Pons (tissue), 1 donor: Measurements from ENCODE around the gene CABS1.

Source experiments
- DNase-seq: peaks from one replicate; pipeline ENCODE4 v3.0.0-alpha.2; 2016; ENCODE audit warnings: low spot score

CABS1 gene

DNA sequence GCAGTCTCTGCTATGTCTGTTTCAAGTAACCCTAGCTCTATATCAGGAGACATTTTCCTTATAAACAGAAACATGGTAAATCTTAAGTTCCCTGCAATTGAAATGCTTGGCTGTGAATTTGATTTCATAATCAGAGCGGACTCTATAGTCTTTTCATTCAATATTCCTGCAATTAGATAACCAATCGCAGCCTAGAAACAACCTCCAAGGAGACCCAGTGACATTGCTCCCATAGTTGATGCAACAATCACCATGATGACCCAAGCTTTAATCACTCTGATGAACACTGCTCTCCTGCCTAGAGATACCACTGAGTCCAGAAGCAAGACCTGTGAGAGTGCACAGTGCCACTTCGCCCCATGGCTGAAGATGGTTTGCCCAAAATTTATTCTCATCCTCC is at the start of gene CABS1:
CABS1 (plus strand) TSS at position 301 of the 400 bp plus-strand sequence; CDS start at position 360, 59 bp downstream.
- DNase-seq = no peak

DNA sequence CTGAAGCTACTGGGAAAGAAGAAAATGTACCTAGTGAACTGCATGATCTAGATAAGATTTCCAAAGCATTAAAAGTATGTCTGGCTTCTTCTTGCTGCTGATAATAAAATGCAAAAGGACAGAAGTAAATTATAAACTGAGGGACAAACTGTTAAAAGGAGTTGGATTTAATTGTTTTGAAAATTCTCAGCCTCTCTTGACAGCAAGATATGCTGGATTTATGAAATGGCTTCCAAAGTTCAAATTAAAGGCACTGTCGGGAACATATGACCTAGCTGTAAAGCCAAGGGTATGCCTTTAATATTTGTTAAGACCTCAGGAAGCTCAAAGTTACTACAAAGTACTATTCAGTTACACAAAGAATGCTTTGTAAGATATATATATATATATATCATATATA is 46.1 kb upstream of the CABS1 start:
- no peak for DNase-seq

DNA sequence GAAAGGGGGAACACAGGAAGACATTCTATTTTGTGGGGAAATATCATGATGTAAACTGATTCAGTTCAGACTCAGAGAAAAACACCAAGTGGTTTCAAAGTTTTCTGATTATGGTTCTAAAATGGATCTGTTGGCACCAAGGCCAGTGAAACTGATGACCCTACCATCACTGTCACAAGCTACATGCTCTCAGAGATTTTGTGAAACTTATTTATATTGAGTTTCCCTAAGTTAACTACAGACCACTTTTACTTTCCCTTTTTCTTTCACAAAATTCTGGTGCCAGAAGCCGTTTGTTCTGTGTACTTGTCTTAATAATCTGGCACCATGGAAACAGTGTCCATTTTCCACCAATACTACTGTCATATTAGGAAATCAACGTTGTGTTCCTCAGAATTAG is 43.4 kb upstream of the CABS1 start:
- DNase-seq = no peak

DNA sequence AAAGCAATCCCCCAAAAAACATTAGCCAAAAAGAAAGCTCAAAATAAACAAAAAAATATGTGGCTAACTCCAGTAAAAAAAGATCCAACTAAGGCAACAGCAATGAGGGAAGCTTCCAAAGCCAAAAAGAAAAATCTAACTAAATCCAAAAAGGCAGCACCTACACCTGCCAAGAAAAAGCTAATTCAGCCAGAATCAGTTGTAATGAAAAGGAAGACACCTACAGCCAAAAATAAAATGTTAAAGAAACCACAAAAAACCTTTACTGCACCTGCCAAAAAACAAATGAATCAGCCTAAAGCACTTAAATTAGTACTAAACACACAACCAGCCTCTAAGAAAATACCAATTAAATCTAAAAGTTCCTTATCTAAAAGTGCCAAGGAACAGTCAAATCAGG is 37.2 kb upstream of the CABS1 start:
- no peak for DNase-seq

DNA sequence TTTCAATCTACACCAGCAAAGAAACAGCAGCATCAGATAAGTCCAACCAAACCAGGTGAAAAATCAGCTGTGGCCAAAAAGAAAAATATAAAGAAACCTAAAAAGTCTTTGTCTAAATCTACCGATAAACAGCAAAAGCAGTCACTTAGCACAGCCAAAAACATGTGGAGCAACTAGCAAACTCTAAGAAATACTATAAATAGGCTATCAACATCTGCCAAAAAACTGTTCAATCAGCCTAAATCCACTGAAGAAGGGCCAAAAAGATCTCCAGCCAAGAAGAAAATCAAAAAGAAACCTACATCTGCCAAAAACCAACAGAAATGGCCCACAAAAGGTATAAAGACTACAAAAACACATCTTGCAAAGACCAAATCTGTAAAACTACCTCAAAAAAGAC is 36.7 kb upstream of the CABS1 start:
- no peak for DNase-seq

DNA sequence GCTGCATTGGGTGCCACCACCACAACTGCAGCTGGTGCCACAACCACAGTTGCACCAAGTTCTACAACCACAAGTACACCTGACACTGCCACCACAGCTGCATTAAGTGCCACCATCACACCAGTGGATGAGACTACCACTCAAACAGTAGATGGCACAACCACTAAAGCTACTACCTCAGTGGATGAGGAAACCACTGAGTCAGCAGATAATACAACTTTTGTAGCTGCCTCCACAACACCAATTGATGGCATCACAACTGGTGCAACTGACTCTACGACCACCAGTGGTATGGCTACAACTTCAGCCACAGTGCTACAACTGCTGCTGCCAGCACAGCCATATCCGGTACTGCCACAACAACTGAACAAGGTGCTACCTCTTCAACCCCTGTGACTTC is 35.1 kb upstream of the CABS1 start:
- DNase-seq = no peak

DNA sequence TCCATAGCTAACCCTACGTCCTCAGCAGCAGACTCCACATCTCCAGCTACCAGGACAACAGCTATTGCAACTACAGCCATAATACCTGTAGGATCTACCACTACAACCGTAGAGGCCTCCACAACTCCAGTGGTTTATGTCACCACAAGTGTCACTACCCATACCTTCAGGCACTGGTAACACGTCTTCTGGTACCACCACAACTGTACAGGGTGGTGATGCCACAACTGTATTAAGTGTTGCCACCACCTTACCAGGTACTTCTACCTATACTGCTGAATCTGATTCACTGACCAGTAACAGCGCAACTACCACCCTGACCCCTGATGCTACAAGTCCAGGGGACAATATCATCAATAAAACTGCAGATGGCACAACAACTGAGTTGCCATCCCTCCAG is 34.6 kb upstream of the CABS1 start:
- no peak for DNase-seq

DNA sequence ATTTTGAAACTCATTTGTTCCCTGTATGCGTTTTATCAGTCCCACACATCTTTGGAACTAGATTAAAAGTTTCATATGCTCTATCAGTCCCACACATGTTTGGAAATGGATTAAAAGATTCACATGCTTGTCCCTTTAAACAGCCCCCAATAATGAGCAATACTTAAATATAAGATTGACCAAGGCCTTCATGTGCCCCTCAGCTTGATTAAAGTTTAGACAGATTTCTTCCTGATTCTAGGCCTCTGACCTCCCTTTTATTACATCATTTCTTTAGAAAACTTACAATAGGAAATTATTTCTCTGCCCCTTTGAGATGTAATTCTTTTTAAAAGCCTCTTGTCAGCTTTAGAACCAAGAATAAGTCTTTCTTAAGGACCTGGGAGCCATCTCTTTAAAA is 31.7 kb upstream of the CABS1 start:
- DNase-seq = no peak

DNA sequence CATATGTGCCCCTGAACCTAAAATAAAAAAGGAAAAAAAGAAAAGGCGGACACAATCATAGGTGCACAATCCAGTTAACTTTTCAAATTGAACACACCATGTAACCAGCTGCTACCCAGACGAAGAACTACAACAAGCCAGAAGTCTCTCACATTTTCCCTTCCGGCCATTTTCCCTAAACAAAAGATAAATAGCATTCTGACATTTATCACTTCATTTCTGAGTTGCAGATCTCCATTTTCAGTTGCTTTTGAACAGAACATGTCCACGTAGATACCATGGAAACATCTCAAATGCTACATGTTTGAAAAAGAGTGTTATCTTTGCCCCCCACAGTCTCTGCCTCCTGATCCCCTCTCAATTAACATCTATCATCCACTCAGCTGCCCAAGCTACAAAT is 29.2 kb upstream of the CABS1 start:
- DNase-seq = no peak

DNA sequence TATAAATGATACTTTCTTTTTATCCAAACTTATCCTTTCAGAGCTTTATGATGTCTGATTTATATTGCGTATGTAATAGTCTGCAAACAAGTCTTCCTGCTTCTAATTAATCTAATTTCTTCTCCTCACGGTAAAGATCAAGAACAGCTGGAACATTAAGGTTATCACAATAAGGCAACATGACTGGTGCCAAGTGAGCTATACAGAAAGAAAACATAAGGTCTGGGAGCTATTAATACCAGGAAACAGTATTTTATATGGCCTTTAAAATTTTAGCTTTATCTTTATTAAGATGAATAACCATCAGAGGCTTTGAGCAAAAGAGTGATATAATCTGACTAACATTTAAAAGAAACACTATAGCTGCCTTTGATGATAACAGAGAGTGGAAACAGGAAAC is 28.7 kb upstream of the CABS1 start:
- DNase-seq = no peak

DNA sequence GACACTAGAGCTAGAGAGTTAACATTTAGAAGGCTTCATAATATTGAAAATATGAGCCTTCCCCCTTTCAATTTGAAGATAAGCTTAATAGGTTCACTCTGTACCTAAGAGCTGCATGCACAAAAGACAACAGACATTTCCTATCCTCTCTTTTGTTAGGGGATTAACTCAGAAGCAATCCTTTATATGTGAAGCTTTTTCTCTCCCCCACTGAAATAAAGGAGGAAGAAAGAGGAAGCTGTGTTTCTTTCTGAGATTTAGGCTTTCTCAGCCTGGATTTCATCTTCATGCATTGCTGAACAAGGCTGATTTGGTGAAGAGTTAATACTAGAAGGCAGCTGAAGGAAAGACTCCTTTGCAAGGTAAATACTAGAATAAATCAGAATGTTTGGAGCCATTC is 21.0 kb upstream of the CABS1 start:
- DNase-seq = no peak

DNA sequence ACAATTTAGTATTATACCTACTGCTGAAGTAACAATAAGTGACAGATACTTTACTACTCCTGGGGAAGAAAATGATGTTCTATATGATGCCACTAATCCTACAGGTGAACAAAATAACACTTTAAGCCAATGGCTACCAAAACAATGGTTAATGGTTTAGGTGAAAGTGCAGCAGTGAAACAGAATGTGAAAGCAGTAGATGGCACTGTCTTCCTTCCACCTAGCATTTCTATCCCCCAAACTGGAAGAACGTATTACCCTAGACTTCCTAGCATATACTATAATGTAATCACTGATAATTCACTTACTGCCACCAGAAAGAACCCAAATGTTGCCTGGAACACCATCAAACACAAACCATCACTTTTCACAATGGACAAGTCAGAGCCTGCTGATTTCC is 18.9 kb upstream of the CABS1 start:
- DNase-seq = no peak

DNA sequence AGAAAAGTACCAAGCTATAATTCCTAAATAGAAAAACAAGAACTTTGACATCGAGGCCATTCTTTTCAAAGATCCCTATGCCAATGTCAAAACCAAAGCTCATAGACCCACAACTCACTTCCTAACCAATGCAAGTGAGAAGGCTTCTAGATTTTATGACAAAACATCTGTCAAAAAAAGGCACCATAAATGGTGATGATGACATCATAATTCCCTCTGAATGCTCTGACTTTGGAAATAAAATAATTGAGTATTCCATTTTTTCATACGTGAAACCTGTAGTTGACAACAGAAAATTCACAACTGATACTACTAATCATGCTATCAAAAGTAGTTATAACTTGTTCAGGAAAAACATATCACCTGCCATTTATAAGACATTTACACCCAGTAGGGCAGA is 8.7 kb upstream of the CABS1 start:
- DNase-seq = no peak

DNA sequence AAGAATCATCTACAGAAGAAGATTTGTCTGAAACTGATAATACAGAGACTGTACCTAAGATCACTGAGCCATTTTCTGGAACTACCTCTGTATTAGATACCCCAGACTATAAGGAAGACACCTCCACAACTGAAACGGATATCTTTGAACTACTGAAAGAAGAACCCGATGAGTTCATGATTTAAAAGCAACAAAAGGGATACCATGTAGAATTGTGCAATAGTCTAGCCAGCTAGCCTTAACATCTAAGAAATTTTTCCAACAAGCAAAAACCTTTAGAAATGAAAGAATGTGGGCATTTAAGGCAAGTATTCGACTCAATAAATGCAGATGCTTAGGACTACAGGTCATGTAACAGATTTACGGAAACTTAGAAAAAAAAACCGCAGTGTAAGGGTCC is 1.3 kb downstream of the CABS1 start:
- DNase-seq = no peak

DNA sequence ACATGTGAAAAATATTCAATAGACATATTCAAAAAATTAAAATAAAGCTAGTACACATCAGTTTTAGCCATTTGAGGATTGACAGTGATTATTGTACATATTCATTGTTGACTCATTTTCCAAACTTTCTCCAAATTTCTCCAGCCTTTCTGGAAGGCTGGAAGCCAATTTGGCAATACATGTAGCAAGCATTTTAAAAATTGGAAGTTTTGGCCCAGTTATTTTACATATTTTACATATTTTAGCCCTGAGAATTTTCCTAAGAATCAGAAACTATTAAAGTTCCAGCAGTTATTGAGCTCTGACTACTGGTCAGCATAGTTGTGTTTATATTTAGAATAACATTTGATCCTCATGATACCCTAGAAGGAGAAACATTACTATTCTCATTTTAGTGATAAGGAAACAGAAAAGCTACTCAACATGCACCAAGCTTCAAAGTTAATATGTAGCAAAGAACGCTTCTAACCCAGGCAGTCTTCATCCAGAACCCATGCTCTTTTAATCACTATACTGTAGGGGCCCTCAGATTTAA is 3.2 kb downstream of the CABS1 start:
- DNase-seq = no peak

DNA sequence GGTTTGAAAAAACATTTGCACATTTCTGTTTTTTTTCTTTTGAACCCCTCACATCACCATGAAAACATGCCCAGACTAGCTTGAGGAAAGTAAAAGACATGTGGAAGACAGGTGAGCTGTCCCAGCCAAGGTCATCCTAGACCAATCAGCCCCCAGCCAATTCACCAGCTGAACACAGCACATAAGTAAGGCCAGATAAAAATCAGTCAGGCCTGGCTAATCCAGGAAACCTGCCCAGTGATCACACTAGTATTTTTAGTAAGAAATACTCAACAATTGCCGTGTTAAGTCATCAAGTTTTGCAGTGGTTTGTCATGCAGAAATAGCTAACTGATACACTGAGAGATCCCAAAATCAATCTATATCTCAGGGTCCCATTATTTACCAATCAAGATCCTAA is 21.4 kb downstream of the CABS1 start:
- no peak for DNase-seq

DNA sequence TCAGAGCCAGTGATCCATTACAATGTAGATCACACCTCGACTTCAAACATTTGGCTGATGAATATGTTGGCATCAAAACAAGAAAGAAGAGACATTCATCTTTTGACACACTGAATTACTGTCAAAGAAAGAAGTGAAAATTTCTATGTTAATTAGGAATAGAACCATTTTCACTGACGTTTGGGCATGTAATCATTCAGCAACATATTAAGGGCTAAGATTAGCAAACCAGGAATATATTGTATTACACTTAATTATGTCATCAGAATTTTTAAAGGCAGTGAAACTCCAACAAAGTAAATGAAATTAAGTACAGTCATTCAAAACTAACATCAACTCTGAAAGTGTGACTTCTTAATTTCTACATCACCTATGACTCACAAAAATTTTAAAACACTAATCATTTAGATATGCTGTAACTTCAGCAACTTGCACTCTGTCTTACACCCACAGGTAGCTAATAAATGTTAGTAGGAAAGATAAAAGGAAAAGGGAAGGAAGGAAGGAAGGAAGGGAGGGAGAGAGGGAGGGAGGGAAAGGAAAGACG is 24.4 kb downstream of the CABS1 start:
- no peak for DNase-seq

DNA sequence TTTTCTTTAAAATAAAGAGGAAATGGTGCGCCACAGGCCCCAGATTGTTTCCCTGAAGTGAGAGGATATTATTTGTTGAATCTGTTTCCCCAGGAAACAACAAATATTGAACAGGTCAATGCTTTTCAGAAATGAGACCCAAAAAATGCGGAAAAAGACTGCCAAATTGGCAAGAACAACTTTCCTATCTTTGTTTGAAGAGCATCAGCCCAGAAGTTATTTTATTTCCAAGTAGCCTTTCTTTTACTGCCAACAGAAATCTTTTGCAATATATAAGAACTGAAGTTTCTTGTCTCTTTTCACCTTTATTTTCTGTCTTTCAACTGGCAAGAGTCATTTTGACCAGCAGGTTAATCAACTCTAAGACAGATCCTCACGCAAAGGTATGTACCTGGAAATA is 25.7 kb downstream of the CABS1 start, which contains the start of gene SMR3A:
SMR3A (plus strand) TSS at position 301 of the 400 bp plus-strand sequence. CDS start 1,356 bp downstream, outside the sequence.
- DNase-seq = no peak

DNA sequence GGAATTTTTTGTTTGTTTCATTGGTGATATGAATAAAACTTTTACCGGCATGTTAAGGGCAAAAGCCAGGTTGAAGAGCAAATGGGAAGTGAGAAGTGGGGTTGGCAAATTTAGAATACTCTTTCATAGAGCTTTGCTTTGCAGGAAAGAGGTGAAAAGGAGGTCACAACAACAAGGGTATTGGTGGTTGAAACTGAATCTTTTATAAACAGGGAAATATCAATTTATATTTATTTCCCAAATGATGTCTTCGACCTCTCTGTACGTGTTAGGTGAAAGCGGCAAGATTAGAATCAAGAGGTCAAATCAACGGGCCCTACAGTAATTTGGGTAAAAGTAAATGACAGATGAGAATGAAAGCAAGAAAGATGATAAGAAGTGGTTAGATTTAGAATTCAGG is 29.2 kb downstream of the CABS1 start:
- DNase-seq = no peak

DNA sequence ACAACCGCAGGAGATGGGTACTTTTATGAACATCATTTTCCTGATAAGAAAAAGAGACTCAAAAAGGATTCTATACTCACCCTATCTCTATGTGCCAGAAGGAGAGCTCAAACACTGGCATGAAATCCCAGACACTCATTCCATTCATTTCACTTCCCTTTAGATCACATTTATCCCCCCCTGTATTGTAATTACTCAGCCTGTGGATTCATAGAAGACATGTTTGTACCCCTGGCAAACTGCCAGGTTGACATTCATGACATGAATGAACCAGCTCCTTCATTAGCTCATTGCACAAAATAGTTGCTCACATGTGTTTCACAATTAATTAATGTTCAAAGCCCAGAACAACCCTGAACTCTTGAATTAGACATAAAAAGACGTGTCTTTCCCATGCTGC is 30.7 kb downstream of the CABS1 start:
- DNase-seq = no peak

DNA sequence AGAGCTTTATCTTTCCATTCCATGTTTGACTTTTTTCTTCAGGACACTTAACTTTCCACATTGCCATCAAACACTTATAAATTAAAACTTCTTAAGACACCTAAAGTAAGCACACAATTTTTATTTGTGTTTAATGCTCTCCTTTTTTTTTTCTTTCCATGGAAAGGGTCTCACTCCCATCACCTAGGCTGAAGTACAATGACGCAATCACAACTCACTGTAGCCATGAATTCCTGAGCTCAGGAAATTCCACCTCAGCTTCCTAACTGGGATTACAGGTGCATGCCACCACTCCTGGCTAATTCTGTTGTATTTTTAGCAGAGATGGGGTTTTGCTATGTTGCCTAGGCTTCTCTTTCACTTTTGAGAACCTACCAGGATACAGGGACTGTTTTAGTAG is 33.0 kb downstream of the CABS1 start:
- DNase-seq = no peak

DNA sequence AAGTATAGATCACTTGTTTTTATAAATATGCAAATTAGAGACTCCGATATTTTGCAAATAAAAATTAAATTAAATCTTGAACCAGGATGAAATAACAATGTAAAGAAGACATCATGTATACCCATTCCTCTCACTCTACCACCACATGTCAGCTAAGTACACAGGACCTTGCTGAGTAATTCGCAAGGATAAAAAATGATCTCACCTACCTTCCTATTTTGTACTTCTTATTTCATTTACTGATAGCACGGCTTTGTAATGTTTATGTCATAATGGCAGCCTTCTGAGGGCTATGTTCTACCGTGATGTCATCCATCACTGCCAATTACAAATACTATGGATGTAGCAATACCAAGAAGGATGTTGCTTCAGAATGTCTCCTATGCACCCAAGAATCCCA is 37.2 kb downstream of the CABS1 start:
- DNase-seq = no peak

DNA sequence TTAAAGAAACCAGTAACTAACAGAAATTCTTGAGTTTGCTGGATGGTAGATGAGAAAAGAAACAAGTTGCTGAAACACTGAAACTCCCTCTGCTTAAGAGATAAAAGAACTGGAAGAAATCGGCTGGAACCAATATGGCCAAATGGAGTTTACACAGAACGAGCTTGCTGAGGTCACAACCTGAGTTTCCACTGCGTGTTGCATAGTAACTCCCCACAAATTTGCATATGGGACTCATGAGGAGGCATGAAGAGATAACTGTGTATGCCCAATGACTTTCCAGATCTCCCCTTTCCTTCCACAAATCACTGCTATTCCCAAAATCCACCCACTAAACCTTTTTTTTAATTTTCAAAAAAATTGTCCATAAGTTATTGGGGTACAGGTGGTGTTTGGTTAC is 38.0 kb downstream of the CABS1 start:
- DNase-seq = no peak

DNA sequence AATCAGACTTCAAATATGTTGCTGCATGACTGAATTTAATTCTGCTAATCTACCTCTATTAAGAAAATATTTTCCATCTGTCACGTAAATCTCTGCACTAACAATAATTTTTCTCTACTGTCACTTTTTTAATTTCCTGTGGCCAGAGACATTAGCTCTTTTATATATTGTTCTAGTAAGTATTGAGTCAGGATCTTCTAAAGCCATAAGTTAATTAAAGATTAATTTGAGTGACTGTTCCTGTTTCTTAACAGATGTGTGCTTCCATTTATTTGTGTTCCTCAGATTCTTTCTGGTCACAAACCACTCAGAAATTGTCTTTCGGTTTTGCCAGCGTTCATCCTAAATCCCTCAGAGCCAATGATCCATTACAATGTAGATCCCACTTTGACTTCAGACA is 45.8 kb downstream of the CABS1 start:
- no peak for DNase-seq
